C1 segment of cervical spinal cord (tissue), 14 donors: ENCODE measurements around the gene CRTAC1.

Source experiments
- DNase-seq, 14 donors: peaks; one replicate each; lab custom pipeline; 2025; lab: John Stamatoyannopoulos, UW

CRTAC1 gene

DNA sequence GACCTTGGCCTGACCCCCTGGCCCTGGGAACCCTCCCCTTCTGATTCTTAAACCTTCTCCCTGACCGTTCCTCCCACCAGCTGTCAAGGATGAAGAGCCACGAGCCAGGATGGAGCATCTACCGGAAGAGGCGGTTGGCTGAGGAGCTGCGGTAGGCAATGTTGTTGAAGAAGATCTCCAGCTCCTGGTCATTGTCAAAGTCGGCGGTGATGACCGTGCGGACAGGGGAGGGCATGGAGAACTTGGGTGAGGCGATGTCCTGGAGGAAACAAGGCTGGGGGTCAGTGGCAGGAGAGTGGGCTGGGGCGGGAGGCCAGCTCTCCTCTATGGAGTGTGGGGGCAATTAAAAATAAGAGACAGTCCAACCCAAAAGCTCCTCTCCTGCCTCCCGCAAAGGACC, 129.0 kb downstream of the CRTAC1 start:
- no peak for DNase-seq

DNA sequence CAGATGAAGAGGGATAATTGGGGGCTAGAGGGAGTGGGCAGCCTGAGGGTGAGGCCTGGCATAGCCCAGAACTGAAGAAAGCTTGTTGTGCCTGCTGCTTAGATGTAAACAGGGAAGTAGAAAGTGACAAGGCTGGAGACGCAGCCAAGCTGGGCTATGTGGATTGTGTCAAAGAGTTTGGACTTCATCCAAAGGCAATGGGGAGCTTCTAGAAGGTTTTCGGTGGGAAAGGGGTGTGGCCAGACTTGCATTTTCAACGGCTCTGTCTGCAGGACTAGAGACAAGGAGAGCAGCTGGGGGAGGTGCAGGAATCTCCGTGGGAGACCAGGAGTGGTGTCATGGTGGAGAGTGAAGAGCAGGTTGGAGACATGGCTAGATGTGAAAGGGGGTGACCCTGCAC, 132.0 kb downstream of the CRTAC1 start:
- no peak for DNase-seq

DNA sequence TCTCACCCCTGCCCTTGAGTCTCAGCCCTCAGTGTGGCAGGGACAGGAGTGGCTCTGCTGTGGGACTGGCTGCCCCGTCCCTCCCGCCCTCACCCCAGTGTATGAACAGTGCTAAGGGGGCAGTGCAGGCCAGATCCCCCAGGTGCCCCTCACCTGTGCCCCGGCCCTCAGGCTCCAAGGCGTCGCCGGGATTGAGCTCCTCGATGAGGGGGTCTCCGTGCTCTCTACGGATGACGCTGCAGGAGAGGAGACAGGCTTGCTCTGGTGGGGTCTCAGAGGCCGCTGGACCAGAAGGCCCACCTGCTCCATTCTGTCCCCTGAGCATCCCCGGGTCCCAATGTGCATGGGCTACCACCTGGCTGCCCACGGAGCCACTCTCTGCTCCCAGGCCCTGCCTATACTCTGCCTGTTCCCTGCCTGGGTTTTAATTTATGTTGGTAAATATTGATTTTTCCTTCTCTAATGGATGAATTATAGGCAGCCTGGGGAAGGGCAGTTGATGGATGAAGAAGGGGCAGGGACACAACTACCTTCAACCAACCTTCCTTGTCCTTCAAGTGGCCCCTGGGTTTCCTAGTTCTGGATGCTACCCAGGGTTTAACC, 133.6 kb downstream of the CRTAC1 start:
- DNase-seq = no peak

DNA sequence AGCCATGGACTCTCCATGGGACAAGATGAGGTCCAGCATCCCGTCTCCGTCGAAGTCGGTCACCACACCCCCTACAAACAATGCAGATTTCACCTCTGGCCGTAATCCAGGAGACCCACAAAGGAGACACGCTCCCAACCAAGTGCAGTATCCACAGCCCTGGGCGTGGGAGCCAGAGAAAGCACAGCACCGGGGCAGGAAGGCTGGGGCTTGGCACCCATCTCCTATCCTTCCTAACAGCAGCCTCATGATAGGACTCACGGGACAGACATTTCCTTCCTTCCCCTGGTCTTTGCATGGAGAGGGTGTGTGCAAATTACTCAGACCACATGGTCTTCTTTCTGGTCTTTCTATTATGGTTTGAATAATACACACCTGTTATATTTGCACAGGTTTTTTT, 134.5 kb downstream of the CRTAC1 start:
- DNase-seq = no peak

DNA sequence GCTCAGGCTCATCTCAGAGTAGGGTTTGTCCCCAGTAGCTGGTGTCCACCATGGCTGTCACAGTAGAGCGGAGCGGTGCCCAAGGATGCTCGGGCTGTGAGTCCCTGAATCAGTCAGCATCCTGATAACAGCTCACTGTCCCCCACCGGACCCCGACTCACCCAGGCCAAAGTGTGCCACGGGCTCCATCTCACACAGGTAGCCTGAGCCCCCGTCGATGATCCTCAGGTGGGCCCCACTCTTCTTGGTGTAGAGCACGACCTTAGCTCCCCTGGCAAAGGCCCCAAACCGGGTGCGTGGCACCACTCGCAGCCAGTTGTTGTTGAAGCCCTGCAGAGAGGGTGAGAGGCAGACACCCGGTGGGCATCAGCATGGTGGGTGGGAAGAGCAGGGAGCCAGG, 135.3 kb downstream of the CRTAC1 start:
- no peak for DNase-seq

DNA sequence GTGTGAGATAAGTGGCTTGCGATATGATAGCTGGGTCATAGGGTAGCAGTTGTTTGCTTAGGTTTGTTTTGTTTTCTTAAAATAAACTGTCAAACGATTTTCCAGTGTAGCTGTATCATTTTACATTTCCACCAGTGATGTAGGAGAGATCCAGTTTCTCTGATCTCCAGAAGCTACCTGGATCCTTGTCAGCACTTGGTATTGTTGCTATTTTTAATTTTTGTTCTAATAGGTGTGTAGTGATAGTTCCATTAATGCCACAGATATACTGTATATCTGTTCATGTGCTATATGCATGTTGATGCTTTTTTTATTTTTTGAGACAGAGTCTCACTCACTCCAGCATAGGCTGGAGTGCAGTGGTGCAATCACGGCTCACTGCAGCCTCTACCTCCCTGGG, 136.3 kb downstream of the CRTAC1 start:
- no peak for DNase-seq

DNA sequence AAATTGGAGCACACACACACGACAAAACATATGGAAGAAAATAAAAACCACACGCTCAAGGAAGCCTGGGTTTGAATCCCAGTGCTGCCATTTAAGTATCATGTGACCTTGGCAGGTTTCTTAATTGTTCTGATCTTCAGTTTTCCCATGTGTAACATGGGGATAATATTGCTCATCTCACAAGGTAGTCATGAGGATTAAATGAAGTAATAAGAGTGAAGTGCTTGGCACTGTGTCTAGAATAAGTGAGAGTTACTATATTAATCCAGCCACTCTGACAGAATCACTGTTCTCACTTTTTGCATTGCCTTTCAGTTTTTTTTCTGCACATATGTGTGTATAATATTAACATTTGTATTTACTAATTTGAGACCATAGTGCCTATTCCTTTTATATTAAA, 137.5 kb downstream of the CRTAC1 start:
- no peak for DNase-seq

DNA sequence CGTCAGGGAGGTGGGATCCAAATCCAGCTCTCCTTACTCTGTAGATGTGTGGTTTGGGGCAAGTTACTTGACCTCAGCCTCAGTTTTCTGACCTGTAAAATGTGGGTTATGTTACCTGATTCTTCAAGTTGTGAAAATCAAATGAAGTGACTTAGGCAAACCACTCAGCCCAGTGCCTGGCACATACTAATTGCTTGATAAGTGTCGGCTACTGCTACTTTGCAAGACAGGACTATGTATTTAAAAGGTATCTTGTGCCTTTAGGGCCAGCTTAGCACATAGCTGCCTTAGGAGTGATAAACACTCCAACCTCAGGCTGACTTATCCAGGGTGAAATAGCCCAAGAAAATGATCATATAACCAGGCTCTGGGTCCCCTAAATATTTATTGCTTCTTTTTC, 137.9 kb downstream of the CRTAC1 start:
- no peak for DNase-seq

DNA sequence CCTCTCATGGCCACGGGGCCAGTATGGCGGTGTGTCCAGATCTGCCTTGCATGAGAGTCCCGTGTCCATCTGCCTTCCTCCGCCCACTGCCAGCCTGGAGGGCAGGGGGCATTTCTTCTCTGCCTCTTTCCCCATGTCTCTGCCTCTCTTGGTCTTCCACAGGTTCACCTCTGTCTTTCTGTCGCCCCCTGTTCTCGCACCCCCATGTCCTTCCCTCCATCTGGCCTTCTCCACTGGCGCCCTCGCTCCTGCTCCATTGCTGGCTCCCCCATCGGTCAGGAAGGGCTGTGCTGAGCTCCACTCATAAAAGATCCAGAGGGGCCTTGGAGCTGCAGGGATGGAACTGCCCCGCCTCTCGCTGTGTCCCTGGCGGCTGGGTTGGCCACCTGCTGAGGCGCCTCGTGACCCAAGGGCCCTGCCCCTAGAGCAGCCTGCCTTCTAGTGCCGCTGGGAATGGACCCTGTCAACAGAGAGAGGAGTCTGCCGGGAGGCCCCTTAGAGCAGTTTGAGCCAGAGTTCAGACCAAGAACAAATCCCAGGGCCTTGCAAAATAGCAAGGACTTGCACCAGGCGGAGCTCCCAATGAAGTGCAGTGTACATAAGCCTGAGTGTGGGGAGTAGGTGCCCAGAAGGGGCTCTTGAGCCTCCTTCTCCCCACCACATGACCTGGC, 138.8 kb downstream of the CRTAC1 start:
- no peak for DNase-seq

DNA sequence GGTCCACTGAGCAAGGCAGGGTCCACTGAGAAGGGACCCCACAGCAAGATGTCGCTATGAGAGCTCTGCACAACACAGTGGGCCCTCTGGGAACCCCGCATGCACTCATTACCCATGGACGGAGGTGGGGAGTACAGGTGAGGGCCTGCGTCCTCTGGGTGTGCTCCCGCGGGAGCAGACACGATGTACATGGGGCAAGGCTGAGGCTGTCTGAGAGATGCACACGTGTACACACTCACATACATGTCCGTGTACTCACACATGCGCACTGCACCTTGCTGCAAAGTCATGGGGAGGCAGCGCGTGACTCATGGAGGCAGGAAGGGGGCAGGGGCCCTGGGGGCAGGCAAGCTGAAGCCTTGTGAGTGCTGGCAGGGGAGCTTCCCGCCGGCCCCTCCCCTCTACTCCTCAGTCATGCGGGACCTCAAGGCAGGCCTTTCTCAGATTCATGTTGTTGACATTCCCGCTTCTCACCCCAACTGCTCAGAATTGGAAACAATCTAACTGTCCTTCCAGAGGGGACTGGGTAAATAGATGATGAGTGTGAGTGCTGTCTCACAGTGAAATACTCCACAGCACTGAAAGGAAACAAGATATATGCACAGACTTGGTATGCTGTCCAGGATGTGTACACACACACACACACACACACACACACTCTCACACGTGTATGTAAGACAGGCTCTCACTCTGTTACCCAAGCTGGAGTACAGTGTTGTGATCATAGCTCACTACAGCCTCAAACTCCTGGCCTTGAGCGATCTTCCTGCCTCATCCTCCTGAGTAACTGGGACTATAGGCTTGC, 140.8 kb downstream of the CRTAC1 start:
- no peak for DNase-seq

DNA sequence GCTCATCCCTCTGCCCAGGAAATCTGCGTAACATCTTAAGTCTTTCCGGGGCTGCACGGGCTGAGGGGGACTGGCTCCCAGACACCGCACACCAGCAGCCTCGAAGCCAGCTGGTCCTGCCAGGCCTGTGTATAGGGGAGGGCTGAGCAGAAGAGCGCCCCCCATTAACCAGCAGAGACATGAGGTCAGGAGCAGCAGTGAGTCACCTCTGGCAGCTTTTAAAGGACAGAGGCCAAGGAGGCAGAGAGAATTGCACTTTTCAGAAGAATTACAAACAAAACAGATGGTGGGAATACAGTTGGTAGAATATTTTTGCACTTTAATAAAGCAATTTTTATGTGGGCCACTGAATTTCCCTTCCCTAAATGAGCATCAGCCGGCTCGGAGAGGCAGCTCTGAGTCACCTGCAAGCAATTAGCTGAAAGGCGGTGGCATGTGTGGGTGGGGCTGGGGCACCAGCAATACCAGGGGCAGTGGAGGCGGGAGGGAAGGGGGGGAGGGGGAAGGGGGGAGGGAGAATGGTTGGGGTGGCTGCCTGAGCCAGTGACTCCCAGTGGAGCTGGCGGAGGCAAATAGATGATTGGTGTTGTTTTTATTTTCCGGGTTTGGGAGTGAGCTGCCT, 141.7 kb downstream of the CRTAC1 start:
- DNase-seq = no peak

DNA sequence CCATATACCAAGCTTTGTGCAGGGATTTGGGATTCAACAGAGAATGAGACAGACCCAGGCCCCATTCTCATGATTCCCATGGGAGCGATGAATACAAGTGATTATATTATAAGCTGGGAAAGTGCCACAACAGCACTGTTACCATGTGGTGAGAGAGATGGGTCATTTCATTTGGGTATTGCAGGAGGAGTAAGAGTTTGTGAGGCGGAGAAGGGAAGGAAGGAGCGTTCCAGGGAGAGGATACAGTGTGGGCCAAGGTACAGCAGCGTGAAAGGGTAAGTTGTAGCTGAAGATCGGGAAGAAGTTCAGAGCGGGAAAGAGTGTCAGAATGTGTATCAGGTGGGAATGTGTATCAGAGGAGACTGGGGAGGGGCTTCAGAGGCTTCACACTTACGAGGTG, 142.3 kb downstream of the CRTAC1 start:
- no peak for DNase-seq

DNA sequence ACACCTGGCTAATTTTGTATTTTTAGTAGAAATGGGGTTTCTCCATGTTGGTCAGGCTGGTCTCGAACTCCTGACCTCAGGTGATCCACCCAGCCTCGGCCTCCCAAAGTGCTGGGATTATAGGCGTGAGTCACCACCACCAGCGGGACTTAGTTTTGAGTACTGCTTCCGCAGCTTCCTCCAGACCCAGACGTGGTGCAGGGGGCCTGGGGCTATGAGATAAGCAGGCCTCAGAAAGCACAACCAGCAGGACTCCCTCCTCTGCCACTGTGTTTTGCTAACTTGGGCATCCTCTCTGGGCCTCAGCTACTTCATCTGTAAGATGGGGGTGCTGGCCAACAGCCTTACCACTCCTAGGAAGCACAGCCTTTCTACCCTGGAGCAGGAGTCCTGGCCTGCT, 143.0 kb downstream of the CRTAC1 start:
- DNase-seq = no peak

DNA sequence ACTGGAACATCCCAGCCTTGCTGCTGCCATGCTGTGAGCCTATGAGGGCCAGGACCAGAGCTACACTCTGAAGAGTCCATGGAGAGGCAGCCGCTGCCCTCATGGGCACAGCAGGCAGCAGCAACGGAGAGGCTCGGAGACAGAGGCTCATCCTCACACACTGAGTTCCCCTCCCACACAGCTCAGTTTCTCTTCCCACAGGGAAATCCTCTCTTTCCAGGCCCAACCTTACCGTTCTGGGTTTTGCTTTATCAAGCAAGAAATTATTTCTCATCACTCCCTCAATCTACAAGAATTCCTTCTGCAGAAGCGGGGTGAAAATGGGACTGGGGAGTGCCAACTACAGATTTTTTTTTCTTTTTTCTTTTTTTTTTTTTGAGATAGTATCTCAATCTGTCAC, 144.1 kb downstream of the CRTAC1 start:
- DNase-seq = no peak

DNA sequence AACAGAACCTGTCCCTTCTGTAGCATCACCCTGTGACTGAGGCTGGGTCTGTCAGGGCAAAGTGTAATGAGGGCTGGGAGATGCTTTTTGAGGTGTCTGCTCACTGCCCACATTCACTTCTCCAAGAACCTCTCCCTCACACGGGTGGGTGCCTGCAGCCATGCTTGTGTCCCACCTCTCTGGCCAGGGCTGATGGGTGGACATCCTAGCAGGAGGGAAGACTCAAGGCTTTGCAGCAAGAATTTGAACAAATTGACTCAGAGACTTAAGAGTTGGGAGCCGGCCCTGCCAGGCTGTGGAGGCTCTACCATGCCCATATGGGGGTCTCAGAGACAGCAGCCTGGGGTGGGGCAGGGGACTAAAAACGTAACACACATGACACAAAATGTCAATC, 147.3 kb downstream of the CRTAC1 start:
- no peak for DNase-seq

DNA sequence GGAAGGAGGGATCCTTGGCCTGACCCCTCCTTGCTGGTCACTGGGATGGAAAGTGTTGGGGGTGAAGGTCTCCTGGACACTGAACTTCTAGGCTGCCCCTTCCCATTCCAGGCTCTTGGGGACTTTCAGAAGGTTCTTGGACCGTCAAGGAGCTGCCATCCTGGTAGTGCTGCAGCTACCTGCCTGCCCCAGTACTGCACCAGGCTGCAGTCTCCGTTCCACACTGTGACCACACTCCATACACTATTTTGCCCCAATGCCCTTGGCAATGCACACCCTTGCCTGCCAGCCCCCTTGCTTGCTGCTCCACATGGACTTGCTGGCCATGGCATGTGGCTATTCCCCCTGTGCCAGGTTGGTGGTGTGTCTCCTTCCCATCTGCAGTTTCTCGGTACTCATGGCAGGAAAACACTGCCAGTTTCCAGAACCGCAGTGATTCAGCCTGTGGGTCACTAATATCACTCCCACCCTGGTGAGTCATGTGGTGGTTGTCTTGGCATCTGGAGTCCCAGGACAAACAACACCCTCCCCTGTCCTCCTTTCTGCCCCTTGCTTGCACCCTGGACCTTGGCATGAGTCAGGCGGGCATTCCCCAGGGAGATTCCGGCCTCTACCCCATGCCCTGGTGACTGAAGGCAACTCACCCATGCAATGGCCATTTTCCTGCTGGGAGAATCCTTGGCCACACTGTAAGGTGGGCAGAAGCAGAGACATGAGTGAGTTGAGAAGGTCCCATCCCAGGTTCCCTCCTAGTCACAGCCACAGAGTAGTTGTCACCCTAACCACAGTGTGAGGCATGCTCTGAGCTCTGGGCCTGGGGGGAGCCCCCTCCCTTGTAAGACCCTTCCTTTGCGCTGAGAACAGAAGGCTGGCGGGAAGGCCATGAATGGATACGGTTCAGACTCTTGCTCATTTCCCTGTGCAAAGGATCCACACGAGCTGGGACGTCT, 148.0 kb downstream of the CRTAC1 start:
- no peak for DNase-seq

DNA sequence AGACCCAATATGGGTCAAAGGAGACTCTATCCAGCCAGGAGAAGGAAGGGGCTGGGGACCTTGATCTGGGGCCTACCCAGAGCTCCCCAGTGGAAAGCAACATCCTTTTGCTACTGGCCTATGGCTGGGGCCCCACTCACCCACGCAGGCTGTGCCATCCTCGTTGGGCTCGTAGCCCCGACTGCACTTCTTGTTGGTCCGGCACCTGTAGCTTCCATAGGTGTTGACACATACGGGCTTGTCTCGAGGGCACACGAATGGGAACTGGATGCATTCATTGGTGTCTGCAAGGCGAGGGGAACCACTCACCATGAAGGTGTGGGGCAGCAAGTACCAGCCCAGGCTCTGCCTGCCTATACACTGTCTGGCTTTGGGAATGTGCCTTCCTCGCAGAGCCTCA, 150.3 kb downstream of the CRTAC1 start:
- no peak for DNase-seq

DNA sequence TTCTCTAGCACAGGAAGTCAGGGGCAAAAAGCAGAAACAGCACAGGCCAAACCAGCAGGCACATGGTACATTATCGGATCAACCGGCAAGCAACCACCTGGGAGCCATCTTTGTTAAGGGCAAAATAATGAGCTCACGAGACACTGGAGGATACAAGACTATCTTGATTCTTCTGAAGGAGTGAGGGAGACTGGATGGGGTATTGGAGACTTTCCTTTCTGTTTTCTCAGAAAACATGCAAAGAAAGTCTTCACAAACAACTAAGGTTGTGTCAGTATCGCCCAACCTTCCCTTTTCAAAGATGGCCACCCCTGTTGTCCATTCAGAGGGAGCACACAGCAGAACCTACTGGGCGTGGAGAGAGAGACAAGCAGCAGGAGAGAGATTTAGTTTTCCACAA, 151.2 kb downstream of the CRTAC1 start:
- no peak for DNase-seq

DNA sequence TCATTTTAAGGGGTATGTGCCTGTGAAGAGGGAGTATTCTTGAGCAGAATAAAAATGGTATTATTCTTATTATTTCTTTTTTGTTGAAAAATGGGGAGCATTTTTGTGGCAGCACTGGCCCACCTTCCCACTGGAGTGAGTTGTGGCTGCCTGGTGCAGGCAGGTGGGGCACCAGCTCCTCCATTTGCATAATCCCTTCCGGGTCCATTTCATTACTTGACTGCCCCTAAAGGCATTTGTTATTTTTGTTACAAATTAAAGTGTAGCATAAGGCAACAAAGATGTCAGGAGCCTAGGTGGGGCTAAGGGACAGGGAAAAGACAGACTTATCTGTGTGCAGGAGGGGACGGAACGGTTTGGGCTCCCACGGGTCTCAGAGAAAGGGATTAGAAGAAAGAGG, 154.0 kb downstream of the CRTAC1 start:
- DNase-seq = no peak

DNA sequence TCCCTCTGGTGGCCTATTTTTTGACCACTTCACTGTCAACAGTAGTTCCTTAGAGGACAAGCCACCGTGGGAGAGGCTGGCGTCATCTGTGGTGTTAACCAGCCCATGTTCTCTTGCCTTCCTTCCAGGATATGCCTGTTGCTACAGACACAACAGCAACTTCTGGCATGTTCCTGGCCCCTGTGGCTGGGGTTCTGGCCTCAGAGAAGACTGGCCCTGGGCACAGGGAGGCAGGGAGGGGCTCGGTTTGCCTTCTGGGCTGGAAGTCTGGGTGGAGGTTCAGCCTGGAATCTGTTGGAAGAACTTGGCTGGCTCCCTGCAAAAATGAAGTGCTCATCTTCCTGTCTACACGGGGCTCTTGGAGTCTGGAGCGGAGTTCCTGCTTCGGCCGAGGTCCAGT, 155.0 kb downstream of the CRTAC1 start:
- no peak for DNase-seq

DNA sequence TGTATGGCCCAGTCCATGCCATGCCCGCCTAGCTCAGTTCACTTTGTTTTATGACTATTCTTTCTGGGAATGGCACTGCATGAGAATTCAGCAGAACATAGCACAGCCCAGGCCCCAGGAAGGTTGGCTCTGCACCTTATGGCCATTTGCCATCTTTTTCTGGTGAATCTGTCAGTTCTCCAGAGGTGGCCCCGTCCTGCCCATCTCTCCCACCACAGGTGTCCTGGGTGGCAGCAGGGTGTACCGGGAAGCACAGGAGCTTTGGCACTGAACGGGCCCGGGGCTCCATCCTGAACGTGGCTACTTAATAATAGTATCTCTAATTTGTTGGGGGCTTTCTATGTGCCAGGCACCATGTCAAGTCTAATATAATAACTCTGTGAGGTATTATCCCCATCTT, 156.1 kb downstream of the CRTAC1 start:
- no peak for DNase-seq

DNA sequence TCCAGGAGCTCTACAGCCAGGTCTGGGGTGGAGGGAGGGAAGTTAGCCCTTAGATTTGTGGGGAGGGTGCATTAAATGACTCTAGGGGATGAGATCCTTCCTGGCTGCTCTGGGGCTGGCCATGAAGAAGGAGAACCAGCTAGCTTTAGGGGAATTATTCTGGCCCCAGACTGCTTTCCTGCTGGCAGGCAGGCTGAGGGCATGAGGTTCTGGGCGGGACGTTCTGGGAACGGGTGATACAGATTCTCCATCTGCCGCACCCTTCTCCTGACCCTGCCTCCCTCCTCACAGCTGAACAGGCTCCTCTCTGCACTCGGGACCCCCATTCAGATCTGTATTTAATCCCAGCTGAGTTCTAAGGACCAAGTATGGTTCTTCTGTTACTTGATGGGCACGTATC, 156.9 kb downstream of the CRTAC1 start:
- no peak for DNase-seq
